GM12878 (cell line): ENCODE results near the gene ANGEL1. TPM values are rescaled to one million over a fixed set of nuclear protein-coding genes. Genes with fewer than 3 reads are reported as not detected.

Source experiments
- ATAC-seq: fragments of 200-7000 bp; cut with Tn5 transposase; 3 replicates; pipeline ENCODE4 v1.9.1; 2020; ENCODE audit warnings: mild to moderate bottlenecking, moderate library complexity
- BruUV-seq: library from RNA; stranded (reverse); fragments of 400-500 nt; replicated peaks from 2 replicates; lab custom pipeline; 2021; lab: Mats Ljungman, UMichigan
- CTCF ChIA-PET: fragments of 300-600 bp; sonication (Branson Sonifier 250); formaldehyde crosslinking; extraction: SDS; loops from one replicate; lab custom pipeline; 2021; ENCODE audit warnings: inconsistent platforms; lab: Yijun Ruan, JAX
- POLR2A ChIA-PET: fragments of 350-600 bp; formaldehyde crosslinking; extraction: SDS; loops from one replicate; lab custom pipeline; 2021; ENCODE audit warnings: inconsistent platforms; lab: Charles Lee
- RAD21 ChIA-PET: fragments of 300-600 bp; sonication (Branson Sonifier 250); formaldehyde crosslinking; loops from one replicate; lab custom pipeline; 2023; ENCODE audit warnings: antibody characterized with exemption; ENCODE audit not compliant: unreplicated experiment; lab: Charles Lee
- SMC1A ChIA-PET: fragments of 300-600 bp; sonication (Branson Sonifier 250); formaldehyde crosslinking; loops from one replicate; lab custom pipeline; 2023; ENCODE audit not compliant: unreplicated experiment, uncharacterized antibody; lab: Charles Lee
- DNase-seq: peaks from one replicate; pipeline ENCODE4 v3.0.0-alpha.2; 2011; ENCODE audit warnings: low read depth, low spot score
- FAIRE-seq: peaks from 3 replicates; lab custom pipeline; 2011; peaks lifted over from hg19 to GRCh38; lab: Jason Lieb, UNC
- H2AFZ ChIP-seq: 2 replicates; pipeline ENCODE4 v1.6.0; 2011; ENCODE audit warnings: low read depth, low read length, control low read depth; ENCODE audit not compliant: control insufficient read depth
- H3K27ac ChIP-seq: 2 replicates; pipeline ENCODE4 v1.5.1; 2011; ENCODE audit warnings: control low read depth; ENCODE audit not compliant: control insufficient read depth, insufficient read depth
- H3K27me3 ChIP-seq, 2 experiments: replicated peaks in 1 of 2; 2 replicates each; pipeline versions ENCODE4 v1.6.0 to v1.6.1; 2011; ENCODE audit warnings: low read length in 1 of 2; ENCODE audit not compliant: control insufficient read depth in 2 of 2, insufficient read depth in 2 of 2
- H3K36me3 ChIP-seq, 2 experiments: 2 replicates each; pipeline ENCODE4 v1.5.1; 2011; ENCODE audit warnings: low read length in 1 of 2; ENCODE audit not compliant: control insufficient read depth in 2 of 2, insufficient read depth in 2 of 2
- H3K4me1 ChIP-seq: 2 replicates; pipeline ENCODE4 v1.6.1; 2011; ENCODE audit warnings: mild to moderate bottlenecking, low read length, moderate library complexity, mixed read lengths; ENCODE audit not compliant: control insufficient read depth, insufficient read depth
- H3K4me2 ChIP-seq: 2 replicates; pipeline ENCODE4 v1.6.0; 2011; ENCODE audit warnings: control low read depth; ENCODE audit not compliant: control insufficient read depth, insufficient read depth
- H3K4me3 ChIP-seq: fragments of 200-600 bp; sonication (generic); 2 replicates; pipeline ENCODE4 v1.5.1; 2016
- H3K79me2 ChIP-seq: 2 replicates; pipeline ENCODE4 v1.6.0; 2011; ENCODE audit warnings: low read length; ENCODE audit not compliant: control insufficient read depth, insufficient read depth
- H3K9ac ChIP-seq: 2 replicates; pipeline ENCODE4 v1.8.0; 2011; ENCODE audit warnings: low read length, control low read depth, mixed read lengths; ENCODE audit not compliant: control insufficient read depth, insufficient read depth
- H3K9me3 ChIP-seq: replicated peaks from 3 replicates; pipeline ENCODE4 v1.5.1; 2011; ENCODE audit warnings: mild to moderate bottlenecking, low read length; ENCODE audit not compliant: control insufficient read depth, insufficient read depth
- H4K20me1 ChIP-seq: 2 replicates; pipeline ENCODE4 v1.6.0; 2011; ENCODE audit not compliant: control insufficient read depth, insufficient read depth
- BCL11A ChIP-seq: IDR thresholded peaks from 2 replicates; pipeline ENCODE4 v1.6.1; 2011; ENCODE audit warnings: low read depth, low read length
- EED ChIP-seq: sonication (generic); IDR thresholded peaks from 2 replicates; pipeline ENCODE4 v1.6.1; 2016; ENCODE audit warnings: antibody characterized with exemption, low read depth
- GATAD2B ChIP-seq: fragments of 450-650 bp; conservative IDR thresholded peaks from 2 replicates; pipeline ENCODE4 v1.6.1; 2017; ENCODE audit warnings: low read depth, mild to moderate bottlenecking, moderate library complexity
- MTA2 ChIP-seq: fragments of 450-650 bp; IDR thresholded peaks from 2 replicates; pipeline ENCODE4 v1.6.1; 2016; ENCODE audit warnings: low read depth, mild to moderate bottlenecking, moderate library complexity
- NRF1 ChIP-seq: conservative IDR thresholded peaks from 2 replicates; pipeline ENCODE4 v1.6.1; 2011; ENCODE audit warnings: mild to moderate bottlenecking, low read depth, low read length, improper control_type of control experiment
- PAX5 ChIP-seq: IDR thresholded peaks from 2 replicates; pipeline ENCODE4 v1.6.1; 2011; ENCODE audit warnings: low read depth, low read length, borderline replicate concordance
- PAX8 ChIP-seq: fragments of 450-650 bp; IDR thresholded peaks from 2 replicates; pipeline ENCODE4 v1.6.1; 2017; ENCODE audit warnings: mild to moderate bottlenecking, moderate library complexity
- RAD51 ChIP-seq: fragments of 450-650 bp; IDR thresholded peaks from 2 replicates; pipeline ENCODE4 v1.6.1; 2016; ENCODE audit warnings: moderate library complexity, mild to moderate bottlenecking, inconsistent platforms
- SPI1 ChIP-seq: IDR thresholded peaks from 2 replicates; pipeline ENCODE4 v1.6.1; 2011; ENCODE audit warnings: low read depth, mild to moderate bottlenecking, low read length, moderate library complexity, borderline replicate concordance; ENCODE audit not compliant: insufficient read depth
- TARDBP ChIP-seq: IDR thresholded peaks from 2 replicates; pipeline ENCODE4 v1.6.1; 2016; ENCODE audit warnings: borderline replicate concordance
- TCF3 ChIP-seq: IDR thresholded peaks from 2 replicates; pipeline ENCODE4 v1.6.1; 2012; ENCODE audit warnings: low read depth, mild to moderate bottlenecking, low read length, borderline replicate concordance; ENCODE audit not compliant: insufficient read depth
- YY1 ChIP-seq: IDR thresholded peaks from 2 replicates; pipeline ENCODE4 v1.6.1; 2011; ENCODE audit warnings: low read depth, mild to moderate bottlenecking, low read length
- ZBTB40 ChIP-seq: fragments of 450-650 bp; IDR thresholded peaks from 2 replicates; pipeline ENCODE4 v1.6.1; 2016; ENCODE audit warnings: mild to moderate bottlenecking, moderate library complexity, borderline replicate concordance
- WGBS: methylation state at CpG from one replicate; pipeline ENCODE4 v1.1.6; 2016; ENCODE audit warnings: low lambda C conversion rate; ENCODE audit not compliant: insufficient replicate concordance, insufficient coverage; ENCODE audit errors: missing lambda C conversion rate; 5-methylcytosine and 5-hydroxymethylcytosine counted together
- in situ Hi-C: fragments of 300-500 bp; cut with MboI; formaldehyde crosslinking; loops from 9 replicates; pipeline ENCODE4 v1.14.3; 2018; ENCODE audit warnings: mixed read lengths
- intact Hi-C: fragments of 100-400 bp; cut with micrococcal nuclease; formaldehyde crosslinking; loops from one replicate; pipeline ENCODE4 v1.14.2; 2022; ENCODE audit not compliant: unreplicated experiment
- polyA plus RNA-seq, 11 experiments: library from polyadenylated mRNA; depleted of rRNA in 4 of 11; unstranded in 6 of 11; stranded (reverse) in 5 of 11; fragments of >200 nt; fragmentation: Nextera tagmentation in 4 of 11; fragmentation: Illumina TruSeq in 1 of 11; extraction: Ambion mirVana in 4 of 11; extraction: Trizol in 1 of 11; gene quantifications; 1 replicate in 1 of 11; 2 replicates in 10 of 11; pipeline versions ENCODE4 v1.2.1 to v1.2.3, GENCODE V29; 2011 to 2016; ENCODE audit warnings: inconsistent platforms in 2 of 11, missing spikeins in 2 of 11, low read depth in 1 of 11
- total RNA-seq, 4 experiments: library from RNA; depleted of rRNA in 3 of 4; stranded (reverse); fragments of >200 nt in 3 of 4; fragmentation: Illumina TruSeq in 1 of 4; extraction: Trizol in 1 of 4; gene quantifications; 2 replicates each; pipeline versions ENCODE4 v1.2.1 to v1.2.3, GENCODE V29; 2013 to 2021

ANGEL1 gene
- total and polyA plus RNA-seq, 10 of the 15 experiments (the other 5 are each of a cell fraction or from before 2014, with no cell fraction given), result 1.7 to 29.7 (median 12.3) TPM

- FAIRE-seq (no peak), ATAC-seq (no peak), DNase-seq (no peak)
- H3K9me3 ChIP-seq, result no peaks in the 10 kb centered on the region
- H3K4me1 ChIP-seq, result no peaks in the 10 kb centered on the region
- intact Hi-C loops (no loop called here), in situ Hi-C loops (no loop called here)
- no peak overlapping the region for H3K27ac ChIP-seq
- no peak overlapping the region for H3K4me2 ChIP-seq
- SMC1A ChIA-PET, result interaction anchor here (0.7 kb wide), 1 partner anchor 126 kb away, joined by 3 read pairs; no protein-coding TSS in a partner anchor
- H3K9ac ChIP-seq, result no peak overlapping the region
- H3K27me3 ChIP-seq, result peaks cover 0 to 3% of the 10 kb centered on the region in 2 experiments; a peak in 2 of 4 replicates
- POLR2A ChIA-PET, result no interaction called here
- no peaks in the 10 kb centered on the region for H4K20me1 ChIP-seq
- H3K36me3 ChIP-seq, result no peaks in the 10 kb centered on the region
- no peak overlapping the region for H3K4me3 ChIP-seq
- no TSS peak for BruUV-seq
- no peak overlapping the region for H2AFZ ChIP-seq
- CTCF ChIA-PET, result interaction anchor here (0.7 kb wide), 1 partner anchor 262 kb away, joined by 3 read pairs; no protein-coding TSS in a partner anchor
- WGBS, result 1% methylated on average over 2 of the region's 2 CpGs
- H3K79me2 ChIP-seq, result no peaks in the 10 kb centered on the region
- TF ChIP-seq PAX5 (no peak), TCF3 (no peak), EED (no peak), PAX8 (no peak), NRF1 (no peak), RAD51 (no peak), TARDBP (no peak), MTA2 (no peak), YY1 (no peak), GATAD2B (no peak), ZBTB40 (no peak), BCL11A (no peak), SPI1 (no peak)
- RAD21 ChIA-PET, result interaction anchor here (0.7 kb wide), 1 partner anchor 23 kb away, joined by 7 read pairs; no protein-coding TSS in a partner anchor
These were observed 20.3 kb upstream of the ANGEL1 start for GRCh38 chr14:76833011-76833410.
